ENCODE data around the gene BIK.

BIK gene

DNA sequence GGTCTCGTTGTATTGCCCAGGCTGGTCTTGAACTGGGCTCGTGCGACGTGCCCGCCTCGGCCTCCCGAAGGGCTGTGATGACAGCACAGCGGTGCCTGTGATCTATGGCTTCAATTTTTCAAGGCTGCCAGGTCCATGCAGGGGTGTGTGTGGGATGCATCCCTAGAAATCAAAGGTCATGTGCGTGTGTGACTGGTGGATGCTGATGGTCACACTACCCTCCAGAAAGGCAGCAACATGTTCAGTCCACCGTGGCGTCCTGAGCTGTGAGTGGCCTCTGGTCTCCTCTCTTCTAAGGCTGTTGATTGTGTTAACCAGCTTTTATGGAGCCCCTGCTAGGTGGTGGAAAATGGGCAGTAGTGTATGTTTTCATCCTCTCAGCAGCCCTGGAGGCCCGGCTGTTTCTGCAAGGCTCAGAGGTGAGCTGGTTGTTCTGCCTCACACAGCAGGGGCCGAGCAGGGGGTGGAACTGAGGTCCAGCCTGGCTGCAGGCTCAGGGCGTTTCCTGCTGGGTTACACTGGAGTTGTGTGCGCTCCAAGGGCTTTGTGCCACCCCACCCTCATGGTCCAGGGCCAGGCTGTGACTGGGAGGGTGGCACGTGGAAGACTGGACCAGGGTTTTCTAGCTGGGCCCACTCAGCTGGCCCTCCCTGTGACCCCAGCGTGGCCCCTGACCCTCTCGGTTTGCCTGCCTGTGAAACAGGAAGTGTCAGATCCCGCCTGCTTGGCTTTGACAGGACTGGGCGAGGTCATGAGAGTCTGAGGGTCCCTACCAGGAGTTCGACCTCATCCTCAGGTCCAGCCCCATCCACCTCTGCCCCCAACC, 7.7 kb downstream of the BIK start:
- TF ChIP-seq, protein P1, sequence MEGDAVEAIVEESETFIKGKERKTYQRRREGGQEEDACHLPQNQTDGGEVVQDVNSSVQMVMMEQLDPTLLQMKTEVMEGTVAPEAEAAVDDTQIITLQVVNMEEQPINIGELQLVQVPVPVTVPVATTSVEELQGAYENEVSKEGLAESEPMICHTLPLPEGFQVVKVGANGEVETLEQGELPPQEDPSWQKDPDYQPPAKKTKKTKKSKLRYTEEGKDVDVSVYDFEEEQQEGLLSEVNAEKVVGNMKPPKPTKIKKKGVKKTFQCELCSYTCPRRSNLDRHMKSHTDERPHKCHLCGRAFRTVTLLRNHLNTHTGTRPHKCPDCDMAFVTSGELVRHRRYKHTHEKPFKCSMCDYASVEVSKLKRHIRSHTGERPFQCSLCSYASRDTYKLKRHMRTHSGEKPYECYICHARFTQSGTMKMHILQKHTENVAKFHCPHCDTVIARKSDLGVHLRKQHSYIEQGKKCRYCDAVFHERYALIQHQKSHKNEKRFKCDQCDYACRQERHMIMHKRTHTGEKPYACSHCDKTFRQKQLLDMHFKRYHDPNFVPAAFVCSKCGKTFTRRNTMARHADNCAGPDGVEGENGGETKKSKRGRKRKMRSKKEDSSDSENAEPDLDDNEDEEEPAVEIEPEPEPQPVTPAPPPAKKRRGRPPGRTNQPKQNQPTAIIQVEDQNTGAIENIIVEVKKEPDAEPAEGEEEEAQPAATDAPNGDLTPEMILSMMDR (IDR thresholded peaks at IDR 0.05; ENCODE audit: extremely low read depth, missing control alignments): no peak
- no peak for DNase-seq (ENCODE audit: low spot score)

DNA sequence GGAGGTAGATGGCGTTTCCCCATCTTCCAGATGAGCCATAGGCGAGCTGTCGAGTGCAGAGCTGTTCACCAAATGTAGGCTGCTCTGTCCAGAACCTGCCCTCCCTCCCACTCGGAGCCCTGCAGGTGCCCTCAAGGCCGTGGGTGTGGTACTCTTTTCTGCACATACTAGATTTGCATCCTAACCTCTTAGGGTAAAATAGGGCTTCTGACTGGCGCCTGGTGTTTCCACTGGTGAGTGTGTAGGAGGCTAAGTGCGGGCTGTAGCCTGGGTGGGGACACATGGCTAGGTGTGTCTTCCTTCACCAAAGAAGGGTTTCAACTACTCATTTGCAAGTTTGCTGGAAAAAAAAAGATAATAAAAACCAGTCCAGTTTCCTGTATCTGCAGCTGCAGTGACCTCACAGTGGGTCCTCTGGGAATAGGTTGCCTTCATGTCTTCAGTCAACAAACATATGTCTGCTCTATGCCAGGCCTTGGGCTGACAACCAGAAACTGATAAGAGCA, 8.5 kb downstream of the BIK start:
- TF ChIP-seq, protein P1 (IDR thresholded peaks at IDR 0.05; ENCODE audit: extremely low read depth, missing control alignments): no peak
- DNase-seq (ENCODE audit: low spot score): peak; percentile 66

GRCh38 chr22:43126501-43127165, 16.1 kb downstream of the BIK start:
- no peak for DNase-seq (ENCODE audit: low spot score)

GRCh38 chr22:43127166-43127908, 16.8 kb downstream of the BIK start:
- DNase-seq (ENCODE audit: low spot score): no peak
- TF ChIP-seq, protein P1 (IDR thresholded peaks at IDR 0.05; ENCODE audit: extremely low read depth, missing control alignments): no peak

More at GRCh38 chr22:43126501-43127165, 16.1 kb downstream of the BIK start:
- TF ChIP-seq, protein P1 (IDR thresholded peaks at IDR 0.05; ENCODE audit: extremely low read depth, missing control alignments): no peak

DNA sequence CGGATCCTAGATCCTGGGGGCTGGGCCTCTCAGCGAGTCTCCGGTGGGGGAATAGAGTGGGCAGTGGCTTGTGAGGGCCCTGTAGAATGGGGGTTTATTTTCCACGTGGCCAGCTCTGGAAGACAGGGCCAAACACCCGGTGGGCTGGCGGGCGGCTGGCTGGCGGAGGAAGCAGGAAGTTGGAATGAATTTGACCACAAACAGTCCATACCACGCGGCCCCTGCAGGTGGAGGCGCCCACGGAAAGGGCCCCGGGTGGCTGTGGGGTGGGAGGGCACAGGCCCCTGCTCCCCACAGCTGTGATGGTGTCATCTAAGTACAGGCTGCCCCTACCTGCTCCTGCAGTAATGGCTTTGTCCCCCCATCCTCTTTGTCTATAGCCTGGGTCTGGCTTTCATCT, 17.6 kb downstream of the BIK start:
- no peak for DNase-seq (ENCODE audit: low spot score)
- TF ChIP-seq, protein P1 (IDR thresholded peaks at IDR 0.05; ENCODE audit: extremely low read depth, missing control alignments): no peak

- TF ChIP-seq, protein P1 (IDR thresholded peaks at IDR 0.05; ENCODE audit: extremely low read depth, missing control alignments): no peak
- peak; percentile 56 for DNase-seq (ENCODE audit: low spot score)
Observed at GRCh38 chr22:43128928-43129424, 18.4 kb downstream of the BIK start.
